Astrocyte (in vitro differentiated cells and primary cell): ENCODE measurements around the gene IQGAP2. TPM values are rescaled to one million over a fixed set of nuclear protein-coding genes. Genes with fewer than 3 reads are reported as not detected.
A peak's percentile ranks its signal among the peaks of the same experiment; 100 is the strongest.

Source experiments
- DNase-seq: peaks from one replicate; pipeline ENCODE4 v3.0.0-alpha.2; 2010; ENCODE audit warnings: low read depth
- FAIRE-seq: peaks from 2 replicates; lab custom pipeline; 2011; peaks lifted over from hg19 to GRCh38; lab: Jason Lieb, UNC
- H2AFZ ChIP-seq: 2 replicates; pipeline ENCODE4 v1.6.0; 2012; ENCODE audit warnings: low read depth, low read length, inconsistent platforms
- H3K27ac ChIP-seq: 2 replicates; pipeline ENCODE4 v1.5.1; 2011; ENCODE audit warnings: low read depth, low read length, inconsistent platforms
- H3K27me3 ChIP-seq: 2 replicates; pipeline ENCODE4 v1.6.0; 2011; ENCODE audit warnings: low read length, inconsistent platforms; ENCODE audit not compliant: insufficient read depth
- H3K36me3 ChIP-seq: 2 replicates; pipeline ENCODE4 v1.5.1; 2011; ENCODE audit warnings: low read length, inconsistent platforms; ENCODE audit not compliant: insufficient read depth
- H3K4me1 ChIP-seq: 2 replicates; pipeline ENCODE4 v1.5.1; 2011; ENCODE audit warnings: low read length, inconsistent platforms; ENCODE audit not compliant: insufficient read depth
- H3K4me2 ChIP-seq: 2 replicates; pipeline ENCODE4 v1.6.0; 2012; ENCODE audit warnings: low read length, inconsistent platforms
- H3K4me3 ChIP-seq: 2 replicates; pipeline ENCODE4 v1.5.1; 2011; ENCODE audit warnings: low read depth, mild to moderate bottlenecking, low read length, inconsistent platforms; ENCODE audit not compliant: insufficient read depth
- H3K79me2 ChIP-seq: 2 replicates; pipeline ENCODE4 v1.6.0; 2012; ENCODE audit warnings: mild to moderate bottlenecking, low read length, inconsistent platforms; ENCODE audit not compliant: insufficient read depth
- H3K9ac ChIP-seq: 2 replicates; pipeline ENCODE4 v1.6.0; 2012; ENCODE audit warnings: mild to moderate bottlenecking, low read length, inconsistent platforms
- H3K9me3 ChIP-seq: 2 replicates; pipeline ENCODE4 v1.5.1; 2012; ENCODE audit warnings: low read depth, mild to moderate bottlenecking, low read length, inconsistent platforms; ENCODE audit not compliant: insufficient read depth
- H4K20me1 ChIP-seq: 2 replicates; pipeline ENCODE4 v1.6.0; 2012; ENCODE audit warnings: low read length, inconsistent platforms; ENCODE audit not compliant: insufficient read depth
- H3K27ac Mint-ChIP-seq: one replicate; pipeline ENCODE4 v1.8.0; 2021; ENCODE audit warnings: mild to moderate bottlenecking, mixed read lengths; ENCODE audit not compliant: unreplicated experiment
- H3K27me3 Mint-ChIP-seq: one replicate; pipeline ENCODE4 v1.8.0; 2021; ENCODE audit warnings: low read depth, mixed read lengths; ENCODE audit not compliant: unreplicated experiment
- H3K36me3 Mint-ChIP-seq: one replicate; pipeline ENCODE4 v1.8.0; 2021; ENCODE audit warnings: low read depth, mixed read lengths; ENCODE audit not compliant: unreplicated experiment
- H3K4me1 Mint-ChIP-seq: one replicate; pipeline ENCODE4 v1.8.0; 2021; ENCODE audit warnings: low read depth, mixed read lengths; ENCODE audit not compliant: unreplicated experiment
- H3K4me3 Mint-ChIP-seq: one replicate; pipeline ENCODE4 v1.8.0; 2021; ENCODE audit warnings: mild to moderate bottlenecking, moderate library complexity, mixed read lengths; ENCODE audit not compliant: unreplicated experiment
- H3K9me3 Mint-ChIP-seq: one replicate; pipeline ENCODE4 v1.8.0; 2021; ENCODE audit warnings: mild to moderate bottlenecking, mixed read lengths; ENCODE audit not compliant: unreplicated experiment
- CTCF ChIP-seq: IDR thresholded peaks from 2 replicates; pipeline ENCODE4 v1.5.1; 2011; ENCODE audit warnings: low read depth, mild to moderate bottlenecking, inconsistent platforms, low read length, moderate library complexity; ENCODE audit not compliant: insufficient read depth
- EZH2 ChIP-seq: IDR thresholded peaks from 2 replicates; pipeline ENCODE4 v1.6.1; 2012; ENCODE audit warnings: mild to moderate bottlenecking, low read length, inconsistent platforms; ENCODE audit not compliant: insufficient read depth
- total RNA-seq: library from RNA; stranded (reverse); gene quantifications from 2 replicates; pipeline ENCODE4 v1.2.1, GENCODE V29; 2021

The IQGAP2 gene
- total RNA-seq, 1 donor from 2014 or later: 2.9 TPM

- no peak for FAIRE-seq
- H3K27me3 ChIP-seq: no peaks in the 10 kb centered on the region
Observed at GRCh38 chr5:76694317-76694716, 291.2 kb downstream of the IQGAP2 start.

GRCh38 chr5:76695346-76695745 lies 292.3 kb downstream of the IQGAP2 start:
- Histone ChIP-seq H3K27ac (no peak overlapping the region), H4K20me1 (no peaks in the 10 kb centered on the region), H3K4me3 (no peak overlapping the region), H3K9me3 (no peaks in the 10 kb centered on the region), H3K36me3 (no peaks in the 10 kb centered on the region), H2AFZ (no peak overlapping the region), H3K27me3 (no peaks in the 10 kb centered on the region), H3K9ac (no peak overlapping the region), H3K4me1 (peaks cover 13% of the 10 kb centered on the region), H3K4me2 (no peak overlapping the region), H3K79me2 (no peaks in the 10 kb centered on the region)
- FAIRE-seq: no peak
- H3K36me3 Mint-ChIP-seq: peaks cover 6% of the 10 kb centered on the region
- H3K27ac Mint-ChIP-seq: peak overlapping the region; percentile 38
- H3K4me3 Mint-ChIP-seq: no peak overlapping the region
- H3K27me3 Mint-ChIP-seq: no peaks in the 10 kb centered on the region
- H3K9me3 Mint-ChIP-seq: no peaks in the 10 kb centered on the region
- DNase-seq: no peak
- H3K4me1 Mint-ChIP-seq: peaks cover 35% of the 10 kb centered on the region
- TF ChIP-seq CTCF (no peak), EZH2 (no peak)

More at GRCh38 chr5:76694317-76694716, 291.2 kb downstream of the IQGAP2 start:
- no peaks in the 10 kb centered on the region for H3K9me3 ChIP-seq
- no peak overlapping the region for H2AFZ ChIP-seq
- TF ChIP-seq CTCF: no peak
- TF ChIP-seq EZH2: no peak
- Mint-ChIP-seq H3K27ac (no peak overlapping the region), H3K9me3 (no peaks in the 10 kb centered on the region), H3K27me3 (no peaks in the 10 kb centered on the region), H3K36me3 (peaks cover 6% of the 10 kb centered on the region), H3K4me3 (no peak overlapping the region), H3K4me1 (peaks cover 45% of the 10 kb centered on the region)
- H4K20me1 ChIP-seq: no peaks in the 10 kb centered on the region
- H3K4me1 ChIP-seq: peaks cover 22% of the 10 kb centered on the region
- no peak for DNase-seq
- H3K27ac ChIP-seq: no peak overlapping the region
- no peak overlapping the region for H3K9ac ChIP-seq
- H3K36me3 ChIP-seq: no peaks in the 10 kb centered on the region
- no peaks in the 10 kb centered on the region for H3K79me2 ChIP-seq
- no peak overlapping the region for H3K4me2 ChIP-seq
- H3K4me3 ChIP-seq: no peak overlapping the region

DNA sequence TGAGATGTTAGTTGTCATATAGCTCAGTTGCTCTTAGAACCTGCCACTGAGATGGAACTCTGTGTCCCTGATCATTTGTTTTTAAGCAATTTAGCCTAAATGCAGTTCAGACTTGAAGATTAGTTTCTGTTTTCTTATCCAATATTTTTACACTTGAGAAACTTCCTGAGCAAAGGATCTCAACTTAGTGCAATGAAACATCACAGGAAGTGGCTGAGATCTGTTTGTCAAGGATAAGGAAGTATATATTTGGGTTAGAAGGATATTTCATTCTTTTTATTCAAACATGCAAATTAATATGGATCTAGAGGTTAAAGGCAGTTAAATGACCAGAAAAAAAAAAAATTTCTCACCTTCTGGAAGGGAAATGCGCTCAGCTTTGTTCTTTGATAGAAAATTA lies 293.2 kb downstream of the IQGAP2 start:
- H3K79me2 ChIP-seq: no peaks in the 10 kb centered on the region
- peaks cover 6% of the 10 kb centered on the region for H3K36me3 Mint-ChIP-seq
- H3K9me3 ChIP-seq: no peaks in the 10 kb centered on the region
- no peaks in the 10 kb centered on the region for H3K27me3 ChIP-seq
- DNase-seq (no peak), FAIRE-seq (no peak)
- H2AFZ ChIP-seq: no peak overlapping the region
- H3K4me2 ChIP-seq: no peak overlapping the region
- no peak overlapping the region for H3K4me3 ChIP-seq
- H3K27me3 Mint-ChIP-seq: no peaks in the 10 kb centered on the region
- no peaks in the 10 kb centered on the region for H3K9me3 Mint-ChIP-seq
- H3K27ac ChIP-seq: no peak overlapping the region
- no peaks in the 10 kb centered on the region for H4K20me1 ChIP-seq
- H3K9ac ChIP-seq: no peak overlapping the region
- H3K27ac Mint-ChIP-seq: no peak overlapping the region
- peaks cover 8% of the 10 kb centered on the region for H3K4me1 ChIP-seq
- no peak for TF ChIP-seq EZH2
- TF ChIP-seq CTCF: no peak
- H3K4me1 Mint-ChIP-seq: peaks cover 35% of the 10 kb centered on the region
- H3K36me3 ChIP-seq: no peaks in the 10 kb centered on the region
- H3K4me3 Mint-ChIP-seq: no peak overlapping the region
